ENCODE results near the gene ST7. TPM values are rescaled to one million over a fixed set of nuclear protein-coding genes. Genes with fewer than 3 reads are reported as not detected.

The ST7 gene
- total and polyA plus RNA-seq, 2 donors from 2014 or later: 21.5 to 29.8 TPM

GRCh38 chr7:117111535-117111934, 158.2 kb downstream of the ST7 start:
- Histone ChIP-seq H3K27ac (ENCODE audit: low read depth in 2 of 2, low read length in 2 of 2) (no peak overlapping the region), H3K4me1 (ENCODE audit: control insufficient read depth in 2 of 3, insufficient read depth in 2 of 3, low read depth in 1 of 3, low read length in 3 of 3) (peaks cover 0 to 19% (median 9%) of the 10 kb centered on the region in 3 donors), H3K27me3 (ENCODE audit: control insufficient read depth, insufficient read depth, low read length) (no peaks in the 10 kb centered on the region), H3K4me3 (ENCODE audit: low read length in 3 of 3) (no peak overlapping the region), H3K36me3 (ENCODE audit: control insufficient read depth in 2 of 3, insufficient read depth in 3 of 3, low read length in 3 of 3) (no peaks in the 10 kb centered on the region), H3K9me3 (ENCODE audit: control insufficient read depth in 2 of 3, insufficient read depth in 1 of 3, low read length in 3 of 3) (no peaks in the 10 kb centered on the region), H3K9ac (ENCODE audit: low read length in 3 of 3) (no peak overlapping the region)
- no peak for TF ChIP-seq CTCF (IDR thresholded peaks at IDR 0.05; ENCODE audit: borderline replicate concordance, extremely low read depth, insufficient read depth)
- DNase-seq: no peak
- intact Hi-C loops (cut with DNase I): no loop called here
- FAIRE-seq: no peak

- no peak overlapping the region for H3K4me3 ChIP-seq (ENCODE audit: low read length in 3 of 3)
- no peaks in the 10 kb centered on the region for H3K27me3 ChIP-seq (ENCODE audit: control insufficient read depth, insufficient read depth, low read length)
- no peak overlapping the region for H3K9ac ChIP-seq (ENCODE audit: low read length in 3 of 3)
- peaks cover 0 to 19% (median 9%) of the 10 kb centered on the region in 3 donors for H3K4me1 ChIP-seq (ENCODE audit: control insufficient read depth in 2 of 3, insufficient read depth in 2 of 3, low read depth in 1 of 3, low read length in 3 of 3)
- H3K9me3 ChIP-seq (ENCODE audit: control insufficient read depth in 2 of 3, insufficient read depth in 1 of 3, low read length in 3 of 3): no peaks in the 10 kb centered on the region
- no peaks in the 10 kb centered on the region for H3K36me3 ChIP-seq (ENCODE audit: control insufficient read depth in 2 of 3, insufficient read depth in 3 of 3, low read length in 3 of 3)
- TF ChIP-seq CTCF (IDR thresholded peaks at IDR 0.05; ENCODE audit: borderline replicate concordance, extremely low read depth, insufficient read depth): no peak
- no peak overlapping the region for H3K27ac ChIP-seq (ENCODE audit: low read depth in 2 of 2, low read length in 2 of 2)
- no peak for FAIRE-seq
- intact Hi-C loops (cut with DNase I): no loop called here
- DNase-seq: no peak
Observed at GRCh38 chr7:117112640-117113039, 159.3 kb downstream of the ST7 start.

- no peaks in the 10 kb centered on the region for H3K36me3 ChIP-seq (ENCODE audit: control insufficient read depth in 2 of 3, insufficient read depth in 3 of 3, low read length in 3 of 3)
- H3K4me3 ChIP-seq (ENCODE audit: low read length in 3 of 3): no peak overlapping the region
- H3K27me3 ChIP-seq (ENCODE audit: control insufficient read depth, insufficient read depth, low read length): no peaks in the 10 kb centered on the region
- no peaks in the 10 kb centered on the region for H3K9me3 ChIP-seq (ENCODE audit: control insufficient read depth in 2 of 3, insufficient read depth in 1 of 3, low read length in 3 of 3)
- H3K9ac ChIP-seq (ENCODE audit: low read length in 3 of 3): no peak overlapping the region
- no peak overlapping the region for H3K27ac ChIP-seq (ENCODE audit: low read depth in 2 of 2, low read length in 2 of 2)
- peaks cover 0 to 19% (median 9%) of the 10 kb centered on the region in 3 donors for H3K4me1 ChIP-seq (ENCODE audit: control insufficient read depth in 2 of 3, insufficient read depth in 2 of 3, low read depth in 1 of 3, low read length in 3 of 3)
- TF ChIP-seq CTCF (IDR thresholded peaks at IDR 0.05; ENCODE audit: borderline replicate concordance, extremely low read depth, insufficient read depth): no peak
- DNase-seq (no peak), FAIRE-seq (no peak)
- intact Hi-C loops (cut with DNase I): no loop called here
Observed at GRCh38 chr7:117113871-117114270, 160.6 kb downstream of the ST7 start.

GRCh38 chr7:117114272-117114671, 161.0 kb downstream of the ST7 start:
- no peaks in the 10 kb centered on the region for H3K9me3 ChIP-seq (ENCODE audit: control insufficient read depth in 2 of 3, insufficient read depth in 1 of 3, low read length in 3 of 3)
- FAIRE-seq (no peak), DNase-seq (no peak)
- no peak overlapping the region for H3K4me3 ChIP-seq (ENCODE audit: low read length in 3 of 3)
- H3K27ac ChIP-seq (ENCODE audit: low read depth in 2 of 2, low read length in 2 of 2): no peak overlapping the region
- no peak for TF ChIP-seq CTCF (IDR thresholded peaks at IDR 0.05; ENCODE audit: borderline replicate concordance, extremely low read depth, insufficient read depth)
- peaks cover 0 to 19% (median 9%) of the 10 kb centered on the region in 3 donors for H3K4me1 ChIP-seq (ENCODE audit: control insufficient read depth in 2 of 3, insufficient read depth in 2 of 3, low read depth in 1 of 3, low read length in 3 of 3)
- intact Hi-C loops (cut with DNase I): no loop called here
- no peaks in the 10 kb centered on the region for H3K27me3 ChIP-seq (ENCODE audit: control insufficient read depth, insufficient read depth, low read length)
- no peaks in the 10 kb centered on the region for H3K36me3 ChIP-seq (ENCODE audit: control insufficient read depth in 2 of 3, insufficient read depth in 3 of 3, low read length in 3 of 3)
- H3K9ac ChIP-seq (ENCODE audit: low read length in 3 of 3): no peak overlapping the region

All from kidney (tissue), 14 donors.